ES-I3 (cell line): Measurements from ENCODE around the gene SYT11.
"Not testable (repeated sequence)": the region's sequence is repeated elsewhere in the genome, so short reads cannot be mapped to it uniquely, and the experiment has no call there.

Experiments used
- H3K36me3 ChIP-seq: 2 replicates; pipeline ENCODE4 v1.6.1; 2013; ENCODE audit warnings: mild to moderate bottlenecking, low read length, control low read depth, moderate library complexity; ENCODE audit not compliant: insufficient read depth
- H3K4me1 ChIP-seq: 2 replicates; pipeline ENCODE4 v1.6.1; 2013; ENCODE audit warnings: mild to moderate bottlenecking, control low read depth, low read length; ENCODE audit not compliant: insufficient read depth
- H3K9ac ChIP-seq: 2 replicates; pipeline ENCODE4 v1.6.1; 2013; ENCODE audit warnings: low read depth, mild to moderate bottlenecking, low read length, moderate library complexity
- H3K9me3 ChIP-seq: 2 replicates; pipeline ENCODE4 v1.6.1; 2013; ENCODE audit warnings: mild to moderate bottlenecking, low read length, moderate library complexity; ENCODE audit not compliant: control insufficient read depth, insufficient read depth

The SYT11 gene

GRCh38 chr1:155930725-155931124 lies 71.4 kb downstream of the SYT11 start:
- Histone ChIP-seq H3K4me1 (peaks cover 14% of the 10 kb centered on the region), H3K36me3 (peaks cover 51% of the 10 kb centered on the region)
- not testable (repeated sequence) for H3K9me3 ChIP-seq, H3K9ac ChIP-seq

GRCh38 chr1:155931332-155932038 lies 72.1 kb downstream of the SYT11 start:
- H3K9ac ChIP-seq: no peak overlapping the region; the same call in 1 of the 2 replicates
- H3K36me3 ChIP-seq: peaks cover 43% of the 10 kb centered on the region
- H3K4me1 ChIP-seq: peaks cover 14% of the 10 kb centered on the region
- H3K9me3 ChIP-seq: no peaks in the 10 kb centered on the region

- Histone ChIP-seq H3K4me1 (peaks cover 14% of the 10 kb centered on the region), H3K9ac (peak overlapping the region; percentile 14; the same call in 1 of the 2 replicates), H3K36me3 (peaks cover 37% of the 10 kb centered on the region), H3K9me3 (no peaks in the 10 kb centered on the region)
Measured at GRCh38 chr1:155932081-155932480, 72.7 kb downstream of the SYT11 start.

GRCh38 chr1:155932487-155932886 lies 73.1 kb downstream of the SYT11 start:
- H3K9ac ChIP-seq: 0 out of 2 replicates have a peak overlapping the region, but pooled peaks have one; percentile 14
- H3K4me1 ChIP-seq: peaks cover 14% of the 10 kb centered on the region
- H3K36me3 ChIP-seq: peaks cover 34% of the 10 kb centered on the region
- no peaks in the 10 kb centered on the region for H3K9me3 ChIP-seq

GRCh38 chr1:155933591-155934096 lies 74.3 kb downstream of the SYT11 start:
- no peaks in the 10 kb centered on the region for H3K9me3 ChIP-seq
- H3K4me1 ChIP-seq: peaks cover 14% of the 10 kb centered on the region
- H3K36me3 ChIP-seq: peaks cover 30% of the 10 kb centered on the region

GRCh38 chr1:155934097-155934935 lies 74.9 kb downstream of the SYT11 start, which contains the start of gene KHDC4:
Gene KHDC4, minus strand, starts transcription at chr1:155934413. Its CDS starts 40 bp downstream, at chr1:155934373.
- no peaks in the 10 kb centered on the region for H3K9me3 ChIP-seq
- peaks cover 26% of the 10 kb centered on the region for H3K36me3 ChIP-seq
- peak within 1 kb of the TSS; percentile 93 for H3K9ac ChIP-seq
- H3K4me1 ChIP-seq: peaks cover 14% of the 10 kb centered on the region

More at GRCh38 chr1:155933591-155934096, 74.3 kb downstream of the SYT11 start:
- peak overlapping the region; percentile 93 for H3K9ac ChIP-seq
